ENCODE results near the gene MYL12A.

The MYL12A gene

DNA sequence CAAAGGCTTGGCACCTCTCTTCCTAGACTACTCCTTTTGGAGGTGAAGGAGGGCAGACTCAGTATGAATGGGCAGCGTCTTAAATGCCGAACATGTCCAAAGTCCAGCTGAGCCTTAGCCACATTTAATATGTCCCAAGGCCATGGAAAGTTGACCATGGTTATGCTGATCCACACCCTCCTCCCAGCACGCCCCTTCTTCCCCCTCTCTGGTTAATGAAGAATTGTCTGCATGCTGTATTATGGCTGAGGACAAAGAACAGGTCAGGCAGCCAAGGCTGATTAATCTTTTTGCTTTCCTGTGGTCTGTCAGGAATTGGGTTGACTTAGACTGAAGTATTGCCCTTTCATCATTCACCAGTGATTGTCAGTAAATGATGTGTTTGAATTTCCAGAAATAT lies 22.0 kb upstream of the MYL12A start:
- DNase-seq (ENCODE audit: low spot score), result no peak

DNA sequence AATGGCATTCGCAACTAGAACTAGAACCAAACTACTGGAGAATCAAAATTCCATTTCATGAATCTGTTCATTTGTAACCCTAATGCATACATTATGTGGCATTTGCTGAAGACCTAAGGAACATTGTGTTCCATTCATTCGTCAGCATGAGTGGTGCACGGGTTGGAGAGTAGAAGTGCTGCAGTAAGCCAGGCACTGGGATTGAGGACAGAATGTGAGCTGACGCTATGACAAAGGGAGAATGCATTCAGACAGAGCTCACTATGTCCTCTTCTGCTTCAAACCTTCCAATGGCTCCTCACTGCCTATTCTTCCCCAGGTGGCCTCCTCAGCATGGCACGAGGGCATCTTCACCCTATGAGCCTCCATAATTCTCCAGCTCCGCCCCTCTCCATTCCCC lies 21.6 kb upstream of the MYL12A start:
- no peak for DNase-seq (ENCODE audit: low spot score)

DNA sequence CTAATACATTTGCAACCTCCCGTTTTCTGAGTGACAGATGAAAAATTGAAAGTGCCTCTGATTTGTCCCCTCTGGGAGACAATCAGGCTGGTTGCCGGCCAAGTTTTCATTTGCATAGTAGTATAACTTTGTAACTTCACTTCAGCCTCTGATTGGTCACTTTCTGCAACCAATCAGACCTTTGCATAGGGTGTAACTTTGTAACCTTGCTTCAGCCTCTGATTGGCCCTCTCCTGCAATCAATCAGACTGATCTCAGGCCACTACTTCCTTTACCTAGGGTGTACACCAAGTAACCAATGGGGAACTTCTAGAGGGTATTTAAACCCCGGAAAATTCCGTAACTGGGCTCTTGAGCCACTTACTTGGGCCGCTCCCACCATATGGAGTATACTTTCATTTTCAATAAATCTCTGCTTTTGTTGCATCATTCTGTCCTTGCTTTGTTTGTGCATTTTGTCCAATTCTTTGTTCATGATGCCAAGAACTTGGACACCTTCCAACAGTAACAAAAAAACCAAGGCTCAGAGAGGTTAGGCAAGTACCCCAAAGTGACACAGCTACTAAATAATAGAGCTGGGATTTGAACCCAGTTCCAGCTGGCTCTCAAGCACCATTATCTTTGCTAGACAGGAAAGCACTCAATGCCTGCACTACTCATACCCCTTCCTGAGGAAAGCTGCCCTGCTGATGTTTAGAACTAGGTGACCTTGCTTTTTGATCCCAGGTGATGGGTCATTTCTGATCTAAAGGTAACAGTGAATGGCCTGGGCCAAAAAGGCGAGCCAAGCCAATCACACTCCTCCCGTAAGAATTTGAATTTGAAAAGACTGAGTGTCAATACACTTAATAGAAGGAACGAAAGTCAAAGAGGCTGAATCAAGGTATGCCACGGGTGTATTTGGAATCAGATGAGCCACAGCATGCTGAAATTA lies 16.9 kb upstream of the MYL12A start:
- no peak for DNase-seq (ENCODE audit: low spot score)

DNA sequence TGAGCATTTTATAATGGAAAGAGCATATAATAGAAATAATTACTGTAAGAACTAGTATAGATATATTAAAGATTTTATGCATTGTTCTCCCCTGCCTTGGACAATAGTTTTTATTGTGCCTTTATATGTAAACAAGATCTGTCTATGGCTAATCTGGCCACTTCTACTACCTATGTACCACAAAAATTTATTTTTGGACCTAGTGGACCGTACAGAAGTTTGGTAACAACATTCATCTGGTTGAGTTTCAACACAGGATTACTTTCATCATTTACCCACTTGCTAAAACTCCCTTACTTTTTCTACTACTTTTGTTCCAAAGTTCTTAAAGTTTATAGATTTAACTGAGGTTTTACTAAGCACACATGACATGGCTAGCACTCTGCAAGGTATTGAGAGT lies 14.6 kb upstream of the MYL12A start:
- DNase-seq (ENCODE audit: low spot score), result no peak

DNA sequence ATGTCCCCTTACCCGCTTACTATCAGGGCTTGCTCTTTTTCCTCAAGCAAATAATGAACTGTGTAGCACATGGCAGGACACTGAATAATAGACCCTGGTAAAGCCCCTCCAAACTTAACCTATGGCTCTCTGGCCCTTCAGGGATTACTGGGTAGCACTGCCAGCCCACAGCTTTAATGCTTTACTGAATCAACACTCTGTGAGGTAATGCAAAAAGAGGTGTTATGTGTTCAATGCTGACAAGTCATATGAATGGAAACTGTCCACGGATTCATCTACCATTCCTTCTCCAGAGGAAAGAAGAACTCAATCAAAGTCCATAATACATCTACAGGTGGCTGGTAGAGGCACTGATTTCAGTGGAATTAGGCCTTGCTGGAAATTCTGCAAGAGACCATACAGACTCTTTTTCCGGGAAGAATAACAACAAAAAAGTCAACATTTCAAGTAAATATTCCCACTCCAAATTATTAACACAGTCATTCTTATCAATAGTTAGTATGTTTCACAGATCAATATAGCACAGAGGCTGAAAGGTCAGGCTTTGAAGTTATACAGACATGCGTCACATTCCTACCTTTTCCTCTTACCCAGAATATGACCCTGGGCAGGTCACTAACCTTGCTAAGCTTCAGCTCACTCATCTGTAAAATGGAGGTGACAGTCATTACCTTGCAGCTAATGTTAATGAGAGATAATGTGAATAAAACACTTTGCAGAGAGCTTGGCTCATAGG lies 14.0 kb upstream of the MYL12A start:
- DNase-seq (ENCODE audit: low spot score), result no peak

DNA sequence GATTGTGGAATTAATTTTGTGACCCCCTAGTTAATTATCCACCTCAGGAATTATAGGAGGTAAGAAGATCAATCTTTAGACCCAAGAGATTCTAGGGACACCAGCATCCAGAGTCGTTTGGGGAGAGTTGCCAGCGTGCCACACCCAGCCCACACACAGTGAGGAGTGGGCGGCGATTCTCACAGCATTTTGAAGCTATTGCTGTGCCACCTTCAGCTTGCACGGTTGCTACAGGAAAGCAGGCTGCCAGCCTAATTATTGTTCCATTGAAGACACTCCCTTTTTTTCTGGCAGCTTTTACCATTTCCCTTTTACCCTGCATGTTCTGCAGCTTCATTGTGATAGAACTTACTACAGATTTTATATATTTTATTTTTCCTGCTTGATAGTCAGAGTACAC lies 13.1 kb upstream of the MYL12A start:
- DNase-seq (ENCODE audit: low spot score), result no peak

DNA sequence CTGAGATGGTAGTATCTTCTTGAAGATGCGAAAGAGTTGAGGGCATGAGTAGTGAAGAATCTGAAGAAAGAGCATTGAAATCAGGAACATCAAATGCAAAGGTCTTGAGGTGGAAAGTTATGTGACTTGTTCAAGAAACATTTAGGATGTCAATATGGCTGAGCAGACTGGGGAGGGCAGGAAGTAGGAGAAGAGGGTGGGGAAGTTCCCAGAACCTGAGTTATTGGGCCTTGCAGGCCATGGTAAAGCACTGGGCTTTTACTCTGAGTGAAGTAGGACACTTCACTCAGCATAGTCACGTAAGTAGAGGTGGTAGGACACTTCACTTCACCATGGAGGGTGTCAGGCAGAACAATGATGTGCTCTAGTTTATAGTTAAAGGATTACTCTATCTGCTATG lies 11.8 kb upstream of the MYL12A start:
- no peak for DNase-seq (ENCODE audit: low spot score)

DNA sequence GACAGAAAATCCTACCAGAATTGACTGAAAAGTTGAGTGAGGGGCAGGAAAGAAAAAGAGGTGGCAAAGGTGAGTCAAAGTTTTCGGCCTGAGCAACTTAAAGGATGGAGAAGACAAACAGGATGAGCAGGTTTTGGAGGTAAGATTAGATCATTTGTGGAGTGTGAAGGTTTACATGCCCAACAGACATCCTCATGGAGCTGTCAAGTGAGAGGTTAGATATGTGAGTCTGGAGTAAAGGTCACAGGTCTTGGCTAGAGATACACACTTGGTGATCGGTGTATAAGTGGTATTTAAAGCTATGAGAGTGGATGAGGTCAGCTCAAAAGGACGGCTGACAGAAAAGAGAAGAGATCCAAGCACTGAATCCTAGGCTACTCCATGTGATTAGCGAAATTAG lies 11.1 kb upstream of the MYL12A start:
- no peak for DNase-seq (ENCODE audit: low spot score)

DNA sequence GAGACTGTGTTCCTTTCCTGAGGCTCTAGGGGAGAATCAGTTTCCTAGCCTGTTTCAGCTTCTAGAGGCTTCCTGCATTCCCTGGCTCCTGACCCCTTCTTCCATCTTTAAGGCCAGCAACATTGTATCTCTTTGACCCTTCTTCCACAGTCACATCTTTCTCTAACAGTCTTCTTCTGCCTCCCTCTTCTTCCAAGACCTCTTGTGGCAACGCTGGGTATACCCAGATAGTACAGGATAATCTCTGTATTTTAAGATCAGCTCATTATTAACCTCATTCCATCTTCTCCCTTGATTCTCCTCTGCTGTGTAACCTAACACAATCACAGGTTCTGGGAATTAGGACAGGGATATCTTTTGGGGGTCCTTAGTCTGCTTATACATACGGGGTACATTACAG lies 8.9 kb upstream of the MYL12A start:
- DNase-seq (ENCODE audit: low spot score), result no peak

DNA sequence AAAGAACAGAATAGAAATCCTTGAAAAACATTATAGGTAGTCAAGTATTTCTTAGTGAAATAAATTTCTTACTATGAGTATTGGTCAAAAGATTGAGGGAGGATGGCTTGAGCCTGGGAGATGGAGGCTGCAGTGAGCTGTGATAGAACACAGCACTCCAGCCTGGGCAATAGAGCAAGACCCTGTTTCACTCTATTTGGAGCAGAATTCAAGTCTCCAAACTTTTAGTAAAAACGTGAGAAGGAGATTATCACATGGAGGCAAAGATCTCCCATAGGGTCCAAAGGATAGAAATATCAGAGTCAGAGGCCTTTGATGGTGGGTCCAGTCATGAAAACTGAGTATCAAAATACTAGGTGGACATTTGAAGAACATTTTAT lies 2.4 kb upstream of the MYL12A start:
- no peak for DNase-seq (ENCODE audit: low spot score)

DNA sequence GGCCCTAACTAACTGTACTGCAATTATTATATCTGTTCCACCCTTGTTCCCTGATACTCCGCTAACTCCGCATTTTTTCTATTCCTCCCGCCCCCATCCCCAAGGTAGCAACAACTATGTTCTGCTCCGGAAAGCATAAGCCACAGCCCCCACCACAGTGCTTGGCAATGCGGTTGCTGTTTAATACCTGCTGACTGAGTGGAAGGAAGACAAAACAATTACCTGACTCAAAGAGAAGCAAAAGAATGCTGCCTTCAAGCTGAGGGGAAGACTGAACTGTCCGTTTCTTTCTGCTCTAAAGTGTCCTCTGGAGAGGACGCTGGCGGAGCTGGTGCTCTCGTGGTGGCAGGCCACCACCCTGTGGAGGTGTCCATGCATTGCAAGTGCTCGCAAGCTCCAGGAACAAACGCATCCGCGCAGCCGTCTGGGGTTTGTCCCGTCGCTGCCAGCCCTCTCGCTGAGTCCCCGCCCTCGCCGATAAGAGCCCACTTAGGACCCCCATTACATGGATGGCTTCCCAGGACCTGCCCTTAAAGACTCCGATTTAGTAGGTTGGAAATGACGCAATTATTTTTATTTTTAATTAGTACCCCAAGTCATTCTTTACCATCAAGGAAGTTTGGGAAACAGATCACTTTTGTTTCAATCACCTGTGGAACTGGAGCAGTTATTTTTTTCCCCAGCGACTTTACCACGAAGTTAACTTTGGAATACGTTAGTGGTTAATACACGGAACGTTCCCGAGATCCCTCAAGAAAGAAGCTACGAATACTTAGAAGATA lies 1.6 kb upstream of the MYL12A start:
- peak; percentile 89 for DNase-seq (ENCODE audit: low spot score)

DNA sequence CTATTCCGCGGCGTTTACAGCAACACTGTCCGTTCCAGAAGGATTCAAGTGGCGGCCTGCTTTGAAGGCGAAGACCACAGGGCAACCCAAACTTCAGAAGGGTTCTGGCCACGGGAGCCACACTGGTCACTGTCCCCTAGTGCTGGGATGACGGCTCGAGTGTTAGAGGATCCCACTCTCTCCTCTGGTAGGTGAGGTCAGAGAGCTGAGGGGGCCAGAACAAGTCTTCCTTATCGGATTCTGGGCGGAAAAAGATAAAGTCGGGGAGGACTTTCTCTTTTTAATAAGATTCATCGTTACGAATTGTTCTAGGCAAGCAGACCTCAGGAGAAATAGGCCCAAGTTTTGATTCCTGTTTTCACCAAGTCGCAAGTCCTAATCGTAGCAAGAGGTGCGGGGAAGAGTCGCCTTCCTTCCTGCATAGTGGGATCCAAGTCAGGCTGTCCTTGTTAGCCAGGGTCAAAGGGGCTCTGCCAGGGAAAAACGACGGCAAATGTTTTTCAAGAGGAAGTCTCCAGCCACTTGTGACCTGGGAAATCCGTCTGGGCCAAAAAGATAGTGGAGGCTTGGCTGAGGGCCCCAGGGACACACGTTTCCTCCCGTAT lies 864 bp upstream of the MYL12A start:
- peak; percentile 61 for DNase-seq (ENCODE audit: low spot score)

DNA sequence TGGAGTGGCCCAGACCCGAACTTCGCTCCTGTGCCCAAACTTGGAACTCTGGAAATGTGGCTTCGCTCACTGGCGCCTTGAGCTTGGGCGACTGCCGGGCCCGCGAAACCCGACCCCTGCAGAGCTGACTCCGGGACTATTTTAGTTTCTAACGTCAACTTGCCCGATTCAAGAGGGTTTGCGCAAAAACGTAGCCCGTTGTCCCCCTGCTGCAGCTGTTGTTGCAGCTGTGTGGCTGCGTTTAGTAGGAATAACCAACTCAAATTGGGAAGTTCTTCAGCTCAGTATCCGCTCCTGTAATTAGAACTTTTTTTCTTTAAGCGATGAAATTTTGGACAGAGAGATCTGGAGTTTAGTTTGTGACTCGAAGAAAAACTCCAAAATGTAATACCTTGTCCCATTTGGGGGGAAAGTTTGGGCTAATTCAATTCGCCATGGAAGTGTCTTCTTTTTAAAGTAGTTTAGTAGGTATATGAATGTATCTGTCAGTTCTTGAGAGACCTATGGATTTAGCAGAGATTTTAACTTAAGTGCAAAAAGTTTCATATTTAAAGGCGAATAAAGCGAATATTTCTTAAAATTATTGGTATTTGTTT lies 559 bp downstream of the MYL12A start:
- DNase-seq (ENCODE audit: low spot score), result peak; percentile 31

DNA sequence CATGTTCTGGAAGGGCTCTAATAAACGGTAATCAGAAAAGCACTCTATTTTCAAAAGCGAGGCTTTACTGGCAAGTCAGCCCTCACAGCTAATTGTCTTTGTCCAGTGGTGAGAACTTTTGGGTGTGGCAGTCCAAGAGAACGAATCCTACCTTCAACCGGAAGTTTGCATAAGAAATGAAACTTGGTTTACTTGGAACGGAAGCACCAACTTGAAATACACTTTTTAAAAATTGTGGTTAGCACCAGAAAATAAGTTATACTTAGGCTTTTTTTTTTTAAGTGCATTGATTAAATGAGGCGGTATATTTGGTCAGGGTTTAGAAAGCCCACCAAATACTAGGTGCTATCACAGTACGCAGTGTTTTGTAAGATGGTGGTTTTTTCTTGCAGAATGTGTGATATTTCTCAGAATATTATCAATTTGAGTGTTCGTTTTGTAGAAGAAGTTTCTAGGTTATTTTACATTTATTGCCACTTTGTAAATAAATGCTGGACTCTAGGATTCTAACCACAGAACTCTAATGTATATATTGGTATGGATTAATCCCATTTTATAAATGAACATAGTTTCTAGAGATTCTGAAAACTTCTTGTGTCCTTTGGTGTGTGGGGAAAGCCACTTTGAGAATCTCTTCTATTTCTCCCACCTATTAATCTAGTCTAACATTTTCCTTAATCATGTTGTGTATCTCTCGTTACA lies 1.2 kb downstream of the MYL12A start:
- no peak for DNase-seq (ENCODE audit: low spot score)

DNA sequence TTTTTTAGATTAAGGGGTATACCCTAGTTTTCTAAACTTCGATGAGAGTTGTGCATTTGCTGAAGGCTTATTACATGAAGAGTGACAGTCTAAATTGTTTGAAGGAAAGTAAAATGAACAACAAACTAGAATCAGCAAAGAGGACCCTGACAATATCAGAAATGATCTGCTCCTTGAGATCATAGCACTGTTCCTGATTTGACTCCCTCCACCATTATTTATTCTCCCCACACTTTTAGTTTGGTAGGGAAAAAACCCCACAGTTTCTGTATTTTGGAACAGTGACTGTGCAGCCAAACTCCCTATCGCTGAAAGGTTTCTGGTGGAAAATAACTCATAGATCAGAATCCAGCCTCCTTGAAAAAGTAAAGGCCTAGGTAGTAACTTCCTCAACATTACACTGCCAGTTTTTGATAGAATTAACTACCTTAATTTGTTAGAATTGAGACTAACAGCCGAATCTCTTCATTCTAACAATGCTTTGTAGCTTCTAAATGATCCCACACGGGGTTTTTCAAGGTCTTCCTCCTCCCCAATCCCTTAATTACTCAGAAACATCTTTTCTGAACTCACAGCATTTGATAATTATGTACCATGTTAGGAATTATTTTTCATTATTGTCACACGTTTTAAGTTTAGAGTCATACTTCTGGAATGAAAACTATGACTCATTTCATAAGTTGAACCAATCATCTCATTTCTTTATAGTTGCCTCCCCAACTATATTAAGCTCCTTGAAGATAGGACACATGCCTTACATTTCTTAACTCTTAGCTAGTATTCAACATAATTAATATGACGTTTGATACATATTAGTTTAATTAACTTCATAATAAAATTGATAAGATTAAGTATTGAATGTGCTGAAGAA lies 2.9 kb downstream of the MYL12A start:
- DNase-seq (ENCODE audit: low spot score), result no peak

DNA sequence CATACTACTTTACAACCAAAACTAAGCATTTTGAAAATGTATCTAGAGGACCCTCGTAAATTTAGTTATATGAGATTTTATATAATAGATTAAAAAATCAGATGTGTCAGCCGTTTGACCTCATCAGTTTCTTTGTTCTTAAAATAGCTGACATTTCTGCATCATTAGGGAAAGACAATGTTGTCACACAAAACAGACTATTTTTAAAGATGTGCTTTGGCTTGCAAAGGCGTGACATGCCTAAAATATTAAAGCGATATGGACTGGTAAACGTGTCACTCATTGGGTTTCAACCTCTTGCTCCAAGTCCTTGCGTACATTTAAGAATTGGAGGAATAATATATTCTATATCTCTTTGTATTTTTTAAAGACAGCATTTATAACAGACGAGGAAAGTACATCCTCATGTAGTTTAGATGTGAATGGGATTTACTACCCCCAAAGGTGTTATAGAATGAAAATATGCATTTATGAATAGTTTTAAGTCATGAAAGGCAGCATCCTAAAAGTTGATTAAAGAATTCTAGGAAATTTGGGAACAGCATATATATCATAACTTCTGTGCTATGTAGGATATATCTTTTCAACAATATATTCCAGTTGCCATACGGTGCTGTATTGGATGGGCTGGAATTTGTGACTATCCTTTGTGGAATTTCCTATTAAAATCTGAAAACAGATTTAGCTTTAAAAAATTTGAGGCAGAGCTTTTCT lies 3.8 kb downstream of the MYL12A start:
- DNase-seq (ENCODE audit: low spot score), result no peak

DNA sequence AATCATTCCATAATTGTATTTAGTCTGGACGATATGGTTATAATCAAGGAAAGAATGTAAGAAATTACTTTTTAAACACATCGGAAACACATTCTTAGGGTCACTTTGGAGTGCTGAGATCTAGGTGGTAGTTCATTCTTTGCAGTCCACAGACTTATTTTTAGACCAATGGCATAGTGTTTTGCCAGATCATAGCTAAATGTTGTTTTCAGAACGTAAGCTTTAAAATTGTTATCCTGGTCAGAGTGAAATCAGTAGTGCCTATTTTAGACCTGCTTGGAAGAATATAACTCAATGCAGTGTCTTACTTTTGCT lies 4.3 kb downstream of the MYL12A start:
- no peak for DNase-seq (ENCODE audit: low spot score)

DNA sequence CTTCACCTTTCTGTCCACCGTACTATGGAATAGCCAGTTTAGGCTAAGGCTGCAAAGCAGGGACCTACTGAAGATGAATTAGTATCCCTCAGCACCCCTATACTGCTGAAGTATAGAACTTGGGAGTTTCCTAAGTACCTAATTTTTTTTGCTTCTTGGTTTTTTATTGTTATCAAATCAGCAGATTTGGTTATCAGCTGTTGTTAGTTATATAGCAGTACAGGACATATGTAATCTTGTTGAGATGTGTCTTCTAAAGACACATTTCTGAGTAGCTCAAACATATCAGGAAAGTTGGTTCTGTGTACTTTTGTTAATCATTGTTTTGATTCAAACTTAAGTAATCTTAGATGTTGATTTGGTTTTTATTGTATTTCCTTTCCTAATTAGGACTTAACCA lies 5.2 kb downstream of the MYL12A start:
- DNase-seq (ENCODE audit: low spot score), result no peak

DNA sequence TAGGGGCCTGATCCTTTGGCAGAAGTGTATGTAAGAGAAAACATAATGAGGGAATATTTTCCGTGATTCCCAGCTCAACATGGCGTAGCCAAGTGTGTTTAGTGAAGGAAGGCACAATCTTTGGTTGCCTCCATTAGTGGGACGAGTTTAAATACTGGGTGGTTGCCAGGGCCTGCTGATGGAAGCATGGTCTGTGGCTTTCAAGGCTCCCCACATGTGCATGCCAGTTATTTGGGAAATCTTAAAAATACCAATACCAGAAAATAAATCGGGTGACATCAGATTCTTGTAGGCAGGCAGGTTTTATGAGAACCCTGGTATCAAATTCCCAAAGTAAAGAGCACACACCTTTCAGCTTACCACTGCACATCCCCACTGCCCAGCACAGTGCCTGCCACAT lies 7.1 kb downstream of the MYL12A start:
- DNase-seq (ENCODE audit: low spot score), result no peak

Data from globus pallidus (tissue), 1 donor.